GM12872 (cell line): Measurements from ENCODE around the gene TRERF1.

Experiments used
- CTCF ChIP-seq: IDR thresholded peaks from 3 replicates; pipeline ENCODE4 v1.5.1; 2011; ENCODE audit warnings: low read depth, mild to moderate bottlenecking, low read length, moderate library complexity; ENCODE audit not compliant: insufficient read depth

TRERF1 gene

GRCh38 chr6:42367353-42368011, 84.2 kb downstream of the TRERF1 start:
- TF ChIP-seq CTCF = no peak

- TF ChIP-seq CTCF = no peak
These were observed 84.8 kb downstream of the TRERF1 start for GRCh38 chr6:42366999-42367352.

GRCh38 chr6:42366011-42366705, 85.6 kb downstream of the TRERF1 start:
- no peak for TF ChIP-seq CTCF

- TF ChIP-seq CTCF = no peak
These were observed 86.7 kb downstream of the TRERF1 start for GRCh38 chr6:42365021-42365420.

- TF ChIP-seq CTCF = no peak
These were observed 87.5 kb downstream of the TRERF1 start for GRCh38 chr6:42363926-42364849.

GRCh38 chr6:42361036-42361435, 90.7 kb downstream of the TRERF1 start:
- TF ChIP-seq CTCF = no peak

GRCh38 chr6:42359021-42359420, 92.7 kb downstream of the TRERF1 start:
- TF ChIP-seq CTCF = no peak
